Hepatocyte (in vitro differentiated cells): ENCODE results near the gene RARRES2.

Experiments
- EZH2 ChIP-seq: fragments of 200-600 bp; sonication (generic); IDR thresholded peaks from 2 replicates; pipeline ENCODE4 v1.6.1; 2016; ENCODE audit warnings: antibody characterized with exemption, mild to moderate bottlenecking, borderline replicate concordance
- EZH2phosphoT487 ChIP-seq: fragments of 200-600 bp; sonication (generic); IDR thresholded peaks from one replicate; pipeline ENCODE4 v1.6.1; 2018; ENCODE audit warnings: antibody characterized with exemption, mild to moderate bottlenecking, low read depth, moderate library complexity; ENCODE audit not compliant: unreplicated experiment, severe bottlenecking
- TF ChIP-seq, protein P1 (sequence below): fragments of 200-600 bp; sonication (generic); IDR thresholded peaks from 2 replicates; pipeline ENCODE4 v1.5.1; 2016; ENCODE audit warnings: antibody characterized with exemption, mild to moderate bottlenecking; ENCODE audit not compliant: poor library complexity

DNA sequence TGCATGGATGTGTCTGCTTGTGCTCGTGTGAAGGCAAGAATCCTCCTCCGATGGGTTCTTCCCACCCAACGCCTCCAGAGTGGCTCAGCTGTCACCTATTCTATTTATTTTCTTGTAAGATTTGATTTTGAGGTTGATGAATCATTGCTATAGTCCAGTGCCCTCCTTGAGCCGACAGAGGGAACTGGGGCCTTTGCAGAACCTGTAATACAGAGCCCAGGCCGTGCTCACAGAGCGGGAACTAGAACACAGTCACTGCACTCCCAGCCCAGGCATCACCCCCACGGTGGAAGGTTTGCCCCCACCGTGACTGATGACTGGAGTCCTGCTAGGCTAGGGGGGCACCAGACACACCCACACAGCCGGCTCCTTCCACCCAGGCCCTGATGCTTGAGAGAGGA, 2.0 kb downstream of the RARRES2 start:
- TF ChIP-seq, protein P1, sequence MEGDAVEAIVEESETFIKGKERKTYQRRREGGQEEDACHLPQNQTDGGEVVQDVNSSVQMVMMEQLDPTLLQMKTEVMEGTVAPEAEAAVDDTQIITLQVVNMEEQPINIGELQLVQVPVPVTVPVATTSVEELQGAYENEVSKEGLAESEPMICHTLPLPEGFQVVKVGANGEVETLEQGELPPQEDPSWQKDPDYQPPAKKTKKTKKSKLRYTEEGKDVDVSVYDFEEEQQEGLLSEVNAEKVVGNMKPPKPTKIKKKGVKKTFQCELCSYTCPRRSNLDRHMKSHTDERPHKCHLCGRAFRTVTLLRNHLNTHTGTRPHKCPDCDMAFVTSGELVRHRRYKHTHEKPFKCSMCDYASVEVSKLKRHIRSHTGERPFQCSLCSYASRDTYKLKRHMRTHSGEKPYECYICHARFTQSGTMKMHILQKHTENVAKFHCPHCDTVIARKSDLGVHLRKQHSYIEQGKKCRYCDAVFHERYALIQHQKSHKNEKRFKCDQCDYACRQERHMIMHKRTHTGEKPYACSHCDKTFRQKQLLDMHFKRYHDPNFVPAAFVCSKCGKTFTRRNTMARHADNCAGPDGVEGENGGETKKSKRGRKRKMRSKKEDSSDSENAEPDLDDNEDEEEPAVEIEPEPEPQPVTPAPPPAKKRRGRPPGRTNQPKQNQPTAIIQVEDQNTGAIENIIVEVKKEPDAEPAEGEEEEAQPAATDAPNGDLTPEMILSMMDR = no peak
- no peak for TF ChIP-seq EZH2
- no peak for TF ChIP-seq EZH2phosphoT487
